IPS-15b (cell line): ENCODE data around the gene EPHA1.
A peak's percentile ranks its signal among the peaks of the same experiment; 100 is the strongest.

Experiments used
- H3K27me3 ChIP-seq: one replicate; pipeline ENCODE4 v1.6.1; 2013; ENCODE audit warnings: low read length; ENCODE audit not compliant: control insufficient read depth, insufficient read depth
- H3K36me3 ChIP-seq: one replicate; pipeline ENCODE4 v1.6.1; 2013; ENCODE audit warnings: low read length; ENCODE audit not compliant: control insufficient read depth, insufficient read depth
- H3K4me1 ChIP-seq: one replicate; pipeline ENCODE4 v1.6.1; 2013; ENCODE audit warnings: mild to moderate bottlenecking, low read length; ENCODE audit not compliant: control insufficient read depth, insufficient read depth
- H3K4me3 ChIP-seq: one replicate; pipeline ENCODE4 v1.5.1; 2013; ENCODE audit warnings: low read depth, low read length
- H3K9ac ChIP-seq: one replicate; pipeline ENCODE4 v1.6.1; 2013; ENCODE audit warnings: low read depth, mild to moderate bottlenecking, low read length
- H3K9me3 ChIP-seq: one replicate; pipeline ENCODE4 v1.6.1; 2013; ENCODE audit warnings: mild to moderate bottlenecking, low read length; ENCODE audit not compliant: control insufficient read depth, insufficient read depth

EPHA1 gene

GRCh38 chr7:143384148-143384547, 24.5 kb downstream of the EPHA1 start:
- H3K9me3 ChIP-seq = no peaks in the 10 kb centered on the region
- peaks cover 8% of the 10 kb centered on the region for H3K4me1 ChIP-seq
- peaks cover 37% of the 10 kb centered on the region for H3K36me3 ChIP-seq
- H3K4me3 ChIP-seq = no peak overlapping the region
- H3K9ac ChIP-seq = no peak overlapping the region
- no peaks in the 10 kb centered on the region for H3K27me3 ChIP-seq

GRCh38 chr7:143383642-143383957, 25.1 kb downstream of the EPHA1 start:
- Histone ChIP-seq H3K27me3 (no peaks in the 10 kb centered on the region), H3K4me3 (no peak overlapping the region), H3K4me1 (peaks cover 11% of the 10 kb centered on the region), H3K9me3 (no peaks in the 10 kb centered on the region), H3K9ac (no peak overlapping the region), H3K36me3 (peaks cover 32% of the 10 kb centered on the region)

DNA sequence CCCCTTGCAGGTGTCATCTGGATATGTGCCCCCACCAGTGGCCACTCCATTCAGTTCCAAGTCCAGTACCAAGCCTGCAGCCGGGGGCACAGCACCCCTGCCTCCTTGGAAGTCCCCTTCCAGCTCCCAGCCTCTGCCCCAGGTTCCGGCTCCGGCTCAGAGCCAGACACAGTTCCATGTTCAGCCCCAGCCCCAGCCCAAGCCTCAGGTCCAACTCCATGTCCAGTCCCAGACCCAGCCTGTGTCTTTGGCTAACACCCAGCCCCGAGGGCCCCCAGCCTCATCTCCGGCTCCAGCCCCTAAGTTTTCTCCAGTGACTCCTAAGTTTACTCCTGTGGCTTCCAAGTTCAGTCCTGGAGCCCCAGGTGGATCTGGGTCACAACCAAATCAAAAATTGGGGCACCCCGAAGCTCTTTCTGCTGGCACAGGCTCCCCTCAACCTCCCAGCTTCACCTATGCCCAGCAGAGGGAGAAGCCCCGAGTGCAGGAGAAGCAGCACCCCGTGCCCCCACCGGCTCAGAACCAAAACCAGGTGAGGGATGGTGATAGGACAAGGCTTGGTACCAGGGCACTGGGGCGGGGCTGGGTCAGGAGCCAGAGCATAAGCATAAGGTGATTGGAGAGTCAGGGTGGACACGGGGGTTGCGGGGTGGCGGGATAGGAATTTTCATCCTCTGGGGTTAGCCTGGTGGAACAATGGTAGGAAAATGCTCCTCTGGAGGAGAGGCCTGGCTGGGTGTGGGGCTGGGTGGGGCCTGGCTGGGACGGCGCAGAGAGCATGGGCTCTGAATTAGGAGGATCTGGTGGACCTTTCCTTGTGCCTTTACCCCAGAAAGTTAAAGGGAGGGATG, 25.6 kb downstream of the EPHA1 start:
- H3K36me3 ChIP-seq = peaks cover 29% of the 10 kb centered on the region
- H3K4me3 ChIP-seq = peak overlapping the region; percentile 88
- H3K27me3 ChIP-seq = no peaks in the 10 kb centered on the region
- H3K9me3 ChIP-seq = no peaks in the 10 kb centered on the region
- peak overlapping the region; percentile 88 for H3K9ac ChIP-seq
- H3K4me1 ChIP-seq = peaks cover 11% of the 10 kb centered on the region

- Histone ChIP-seq H3K27me3 (no peaks in the 10 kb centered on the region), H3K4me1 (peaks cover 11% of the 10 kb centered on the region), H3K9ac (peak overlapping the region; percentile 88), H3K9me3 (no peaks in the 10 kb centered on the region), H3K36me3 (peaks cover 24% of the 10 kb centered on the region), H3K4me3 (peak overlapping the region; percentile 88)
These were observed 26.4 kb downstream of the EPHA1 start for GRCh38 chr7:143382126-143382790.

GRCh38 chr7:143381427-143382125, 27.1 kb downstream of the EPHA1 start:
- Histone ChIP-seq H3K27me3 (no peaks in the 10 kb centered on the region), H3K36me3 (peaks cover 24% of the 10 kb centered on the region), H3K9me3 (no peaks in the 10 kb centered on the region), H3K4me3 (peak overlapping the region; percentile 88), H3K9ac (peak overlapping the region; percentile 88), H3K4me1 (peaks cover 11% of the 10 kb centered on the region)

DNA sequence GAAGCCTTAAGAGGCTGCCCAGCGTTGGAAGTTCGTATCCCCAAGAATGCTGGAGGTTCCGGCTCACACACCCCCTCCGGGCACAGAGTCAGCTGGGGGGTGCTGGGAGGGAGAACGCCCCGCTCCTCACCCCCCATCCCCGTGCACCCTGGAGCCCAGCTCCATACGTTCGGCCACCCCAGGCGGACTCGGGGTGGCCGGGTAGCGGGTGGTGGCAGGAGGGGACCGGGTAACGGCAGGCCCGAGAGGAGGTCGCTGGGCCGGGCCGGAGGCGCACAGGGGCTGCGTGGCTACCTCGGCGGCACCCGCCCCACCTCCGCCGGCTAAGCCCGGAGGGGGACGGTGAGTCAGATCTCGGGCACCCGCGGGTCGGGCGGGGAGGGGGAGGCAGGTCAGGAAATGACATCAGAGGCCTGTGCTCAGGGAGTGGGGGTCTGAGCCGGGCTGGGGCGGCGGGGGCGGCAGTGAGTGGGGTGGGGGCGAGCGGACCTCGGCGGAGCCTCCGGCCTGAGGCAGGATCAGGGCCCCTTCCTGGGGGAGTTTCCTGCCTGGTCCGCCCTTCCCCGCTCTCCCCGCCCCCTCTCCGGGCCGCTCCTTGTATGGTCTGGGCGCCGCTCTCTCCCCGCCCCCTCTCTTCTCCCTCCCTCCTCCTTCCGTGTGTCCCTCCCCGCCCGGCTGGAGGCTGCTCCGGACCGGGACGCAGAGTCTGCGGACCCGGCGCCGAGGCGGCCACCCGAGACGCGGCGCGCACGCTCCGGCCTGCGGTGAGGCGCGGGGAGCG, 27.8 kb downstream of the EPHA1 start, which contains the start of gene ZYX:
ZYX (plus strand) TSS at position 700 of the 781 bp plus-strand sequence. CDS start 227 bp downstream, outside the sequence.
- Histone ChIP-seq H3K4me3 (peak within 1 kb of the TSS; percentile 88), H3K9ac (peak within 1 kb of the TSS; percentile 95), H3K4me1 (peaks cover 11% of the 10 kb centered on the region), H3K27me3 (no peaks in the 10 kb centered on the region), H3K36me3 (peaks cover 18% of the 10 kb centered on the region), H3K9me3 (no peaks in the 10 kb centered on the region)

DNA sequence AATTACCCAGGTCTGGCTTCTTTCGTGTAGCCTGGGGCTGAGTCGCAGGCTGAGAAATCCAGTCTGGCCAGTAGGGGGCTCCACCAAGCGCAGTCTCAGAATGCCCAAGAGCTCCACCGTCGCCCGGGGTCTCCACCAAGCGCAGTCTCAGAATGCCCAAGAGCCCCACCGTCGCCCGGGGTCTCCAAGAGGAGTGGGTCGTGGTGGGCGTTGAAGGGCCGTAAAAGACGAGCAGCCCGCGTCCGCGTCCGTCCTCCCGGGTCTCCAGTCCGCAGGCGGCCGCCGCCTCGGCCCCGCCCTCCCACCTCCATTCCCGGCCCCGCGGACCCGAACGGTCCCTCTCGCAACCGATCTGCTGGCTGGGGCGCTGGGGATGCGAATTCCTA, 28.4 kb downstream of the EPHA1 start:
- Histone ChIP-seq H3K27me3 (no peaks in the 10 kb centered on the region), H3K36me3 (peaks cover 16% of the 10 kb centered on the region), H3K9ac (peak overlapping the region; percentile 95), H3K9me3 (no peaks in the 10 kb centered on the region), H3K4me1 (peaks cover 11% of the 10 kb centered on the region), H3K4me3 (peak overlapping the region; percentile 84)

GRCh38 chr7:143379611-143380259, 28.9 kb downstream of the EPHA1 start:
- peak overlapping the region; percentile 84 for H3K4me3 ChIP-seq
- no peaks in the 10 kb centered on the region for H3K27me3 ChIP-seq
- peaks cover 13% of the 10 kb centered on the region for H3K36me3 ChIP-seq
- no peaks in the 10 kb centered on the region for H3K9me3 ChIP-seq
- H3K4me1 ChIP-seq = peaks cover 11% of the 10 kb centered on the region
- no peak overlapping the region for H3K9ac ChIP-seq

- Histone ChIP-seq H3K4me1 (peaks cover 11% of the 10 kb centered on the region), H3K36me3 (peaks cover 3% of the 10 kb centered on the region), H3K27me3 (no peaks in the 10 kb centered on the region), H3K4me3 (no peak overlapping the region), H3K9ac (no peak overlapping the region), H3K9me3 (no peaks in the 10 kb centered on the region)
These were observed 32.3 kb downstream of the EPHA1 start for GRCh38 chr7:143376396-143376795.

- Histone ChIP-seq H3K27me3 (no peaks in the 10 kb centered on the region), H3K9me3 (no peaks in the 10 kb centered on the region), H3K9ac (no peak overlapping the region), H3K4me1 (peaks cover 11% of the 10 kb centered on the region), H3K4me3 (no peak overlapping the region), H3K36me3 (peaks cover 3% of the 10 kb centered on the region)
These were observed 33.2 kb downstream of the EPHA1 start for GRCh38 chr7:143375298-143376034.
